Neuronal stem cell (in vitro differentiated cells): ENCODE data around the gene AP1S3.

ENCODE experiments used
- DNase-seq: peaks from one replicate; pipeline ENCODE4 v3.0.0-alpha.2; 2013; ENCODE audit warnings: low spot score
- H2AFZ ChIP-seq: one replicate; pipeline ENCODE4 v1.6.1; 2013; ENCODE audit warnings: mild to moderate bottlenecking, low read length, inconsistent platforms
- H2AK5ac ChIP-seq: 2 replicates; pipeline ENCODE4 v1.6.1; 2013; ENCODE audit warnings: low read depth, mild to moderate bottlenecking, inconsistent platforms, low read length, moderate library complexity, mixed read lengths
- H2BK120ac ChIP-seq: 2 replicates; pipeline ENCODE4 v1.6.1; 2013; ENCODE audit warnings: low read depth, mild to moderate bottlenecking, inconsistent platforms, low read length, moderate library complexity, mixed read lengths
- H2BK12ac ChIP-seq: one replicate; pipeline ENCODE4 v1.6.1; 2013; ENCODE audit warnings: low read length, inconsistent platforms
- H2BK15ac ChIP-seq: 2 replicates; pipeline ENCODE4 v1.6.1; 2013; ENCODE audit warnings: mild to moderate bottlenecking, low read length, inconsistent platforms, mixed read lengths
- H2BK5ac ChIP-seq: one replicate; pipeline ENCODE4 v1.6.1; 2013; ENCODE audit warnings: inconsistent platforms, mild to moderate bottlenecking, low read length, moderate library complexity
- H3K14ac ChIP-seq: one replicate; pipeline ENCODE4 v1.6.1; 2013; ENCODE audit warnings: low read length, inconsistent platforms
- H3K18ac ChIP-seq: 2 replicates; pipeline ENCODE4 v1.6.1; 2013; ENCODE audit warnings: low read length, inconsistent platforms
- H3K23ac ChIP-seq: 2 replicates; pipeline ENCODE4 v1.6.1; 2013; ENCODE audit warnings: low read depth, mild to moderate bottlenecking, mixed read lengths, low read length, inconsistent platforms; ENCODE audit not compliant: poor library complexity
- H3K27ac ChIP-seq: replicated peaks from 3 replicates; pipeline ENCODE4 v1.5.1; 2013; ENCODE audit warnings: low read length, inconsistent platforms
- H3K27me3 ChIP-seq, 3 experiments: 2 replicates each; pipeline ENCODE4 v1.6.1; 2013; ENCODE audit warnings: low read length in 3 of 3, mild to moderate bottlenecking in 2 of 3, inconsistent platforms in 1 of 3, low read depth in 1 of 3, mixed read lengths in 1 of 3, moderate library complexity in 1 of 3; ENCODE audit not compliant: control insufficient read depth in 3 of 3, insufficient read depth in 3 of 3
- H3K36me3 ChIP-seq, 2 donors: replicated peaks in 1 of 2; 2 replicates each; pipeline ENCODE4 v1.6.1; 2013; ENCODE audit warnings: low read length in 2 of 2; ENCODE audit not compliant: control insufficient read depth in 2 of 2, insufficient read depth in 2 of 2
- H3K4ac ChIP-seq: 2 replicates; pipeline ENCODE4 v1.6.1; 2013; ENCODE audit warnings: inconsistent platforms, mild to moderate bottlenecking, low read length, moderate library complexity
- H3K4me1 ChIP-seq, 2 donors: 1 replicate in 1 of 2; 2 replicates in 1 of 2; pipeline ENCODE4 v1.6.1; 2013; ENCODE audit warnings: low read length in 2 of 2, low read depth in 1 of 2; ENCODE audit not compliant: control insufficient read depth in 2 of 2, insufficient read depth in 1 of 2
- H3K4me2 ChIP-seq: one replicate; pipeline ENCODE4 v1.6.1; 2013; ENCODE audit warnings: mild to moderate bottlenecking, low read length, inconsistent platforms; ENCODE audit not compliant: insufficient read depth, poor library complexity, severe bottlenecking
- H3K4me3 ChIP-seq, 2 donors: 2 replicates each; pipeline ENCODE4 v1.5.1; 2013; ENCODE audit warnings: low read length in 2 of 2, mild to moderate bottlenecking in 2 of 2, inconsistent platforms in 1 of 2, moderate library complexity in 1 of 2
- H3K79me1 ChIP-seq: one replicate; pipeline ENCODE4 v1.6.1; 2013; ENCODE audit warnings: low read depth, mild to moderate bottlenecking, inconsistent platforms, low read length, moderate library complexity
- H3K9ac ChIP-seq: one replicate; pipeline ENCODE4 v1.6.1; 2013; ENCODE audit warnings: mild to moderate bottlenecking, low read depth, low read length, inconsistent platforms; ENCODE audit not compliant: poor library complexity
- H3K9me3 ChIP-seq, 2 donors: replicated peaks in 1 of 2; 2 replicates each; pipeline versions ENCODE3 to v1.6.1; 2013; ENCODE audit warnings: low read length in 2 of 2, mild to moderate bottlenecking in 2 of 2, inconsistent platforms in 1 of 2, low read depth in 1 of 2, mixed read lengths in 1 of 2, moderate library complexity in 1 of 2; ENCODE audit not compliant: control insufficient read depth in 2 of 2, insufficient read depth in 1 of 2
- H4K8ac ChIP-seq: one replicate; pipeline ENCODE4 v1.6.1; 2013; ENCODE audit warnings: low read depth, mild to moderate bottlenecking, inconsistent platforms, low read length, moderate library complexity
- H4K91ac ChIP-seq: one replicate; pipeline ENCODE4 v1.6.1; 2013; ENCODE audit warnings: low read length, low read depth, mild to moderate bottlenecking, inconsistent platforms; ENCODE audit not compliant: poor library complexity
- WGBS, 2 donors: extraction: QIAGEN DNeasy Blood & Tissue Kit; methylation state at CpG; one replicate each; pipeline ENCODE4 v1.1.7; 2013; ENCODE audit warnings: missing lambda C conversion rate in 2 of 2, mixed read lengths in 1 of 2; ENCODE audit not compliant: insufficient read length in 2 of 2, insufficient replicate concordance in 1 of 2; ENCODE audit errors: extremely low coverage in 2 of 2; 5-methylcytosine and 5-hydroxymethylcytosine counted together

The AP1S3 gene

DNA sequence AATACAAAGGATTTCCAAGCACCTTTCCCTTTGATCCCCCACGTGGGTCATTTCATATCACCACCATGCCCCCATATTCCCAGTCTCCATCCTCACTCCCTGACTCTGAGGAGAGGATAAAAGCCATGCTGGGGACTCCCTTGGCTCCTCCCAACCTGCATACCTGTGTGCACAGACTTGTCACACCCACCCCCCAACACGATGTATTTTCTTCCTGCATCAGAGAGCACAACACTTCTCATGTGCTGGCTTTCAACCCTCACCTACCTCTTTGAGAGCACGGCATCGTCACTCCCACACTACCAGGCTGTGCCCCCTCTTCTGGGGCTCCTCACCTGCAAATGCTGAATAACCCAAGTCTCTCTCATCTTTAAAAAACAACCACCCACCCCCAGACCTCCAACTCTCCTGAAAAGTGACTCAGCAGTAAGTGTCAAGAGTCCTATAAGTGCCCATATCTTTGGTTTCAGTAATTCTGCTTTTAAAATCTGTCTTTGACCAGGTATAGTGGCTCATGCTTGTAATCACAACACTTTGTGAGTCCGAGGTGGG lies 53.1 kb downstream of the AP1S3 start:
- no peak overlapping the region for H2AK5ac ChIP-seq
- no CpG with 5 or more reads among the region's 5 CpGs for WGBS, 2 donors
- no peaks in the 10 kb centered on the region for H3K27me3 ChIP-seq
- no peak overlapping the region for H3K14ac ChIP-seq
- H3K23ac ChIP-seq, result no peak overlapping the region
- H2BK5ac ChIP-seq, result no peak overlapping the region
- H3K9me3 ChIP-seq, result no peaks in the 10 kb centered on the region
- H3K4me1 ChIP-seq, result no peaks in the 10 kb centered on the region
- H2AFZ ChIP-seq, result no peak overlapping the region
- no peaks in the 10 kb centered on the region for H3K79me1 ChIP-seq
- no peak overlapping the region for H3K9ac ChIP-seq
- no peak overlapping the region for H2BK12ac ChIP-seq
- H3K27ac ChIP-seq, result no peak overlapping the region
- no peak for DNase-seq
- H4K91ac ChIP-seq, result no peak overlapping the region
- H3K36me3 ChIP-seq, result no peaks in the 10 kb centered on the region
- no peak overlapping the region for H3K4me3 ChIP-seq
- no peak overlapping the region for H2BK120ac ChIP-seq
- H2BK15ac ChIP-seq, result no peak overlapping the region
- no peak overlapping the region for H3K4me2 ChIP-seq
- H3K4ac ChIP-seq, result no peak overlapping the region
- H4K8ac ChIP-seq, result no peak overlapping the region
- H3K18ac ChIP-seq, result no peak overlapping the region

DNA sequence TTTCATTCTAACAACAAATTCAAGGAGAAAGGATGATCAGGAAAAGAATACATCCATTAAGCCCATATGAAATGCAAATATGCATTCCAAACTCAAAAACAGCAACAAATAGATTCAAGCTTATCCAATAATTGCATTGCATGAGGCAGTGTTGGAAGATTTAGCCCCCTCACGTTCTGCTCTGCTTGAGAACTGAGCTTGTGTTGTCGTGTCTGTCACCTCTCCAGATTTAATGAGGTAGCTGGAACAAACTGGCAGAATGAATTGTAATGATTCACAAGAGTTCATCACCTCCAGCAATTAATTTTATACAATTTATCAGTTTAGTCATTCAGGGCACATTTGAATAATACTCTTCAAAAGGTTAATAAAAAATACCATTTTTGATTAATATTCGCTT lies 54.8 kb downstream of the AP1S3 start:
- Histone ChIP-seq H3K4me2 (no peak overlapping the region), H3K79me1 (no peaks in the 10 kb centered on the region), H2BK12ac (no peak overlapping the region), H3K9me3 (no peaks in the 10 kb centered on the region), H2BK15ac (no peak overlapping the region), H3K23ac (no peak overlapping the region), H4K91ac (no peak overlapping the region), H2AFZ (no peak overlapping the region), H3K4ac (no peak overlapping the region), H2BK5ac (no peak overlapping the region), H2BK120ac (no peak overlapping the region), H3K18ac (no peak overlapping the region), H3K14ac (no peak overlapping the region), H3K4me3 (no peak overlapping the region), H4K8ac (no peak overlapping the region), H3K9ac (no peak overlapping the region), H3K4me1 (no peaks in the 10 kb centered on the region), H2AK5ac (no peak overlapping the region), H3K27me3 (no peaks in the 10 kb centered on the region), H3K27ac (no peak overlapping the region), H3K36me3 (no peaks in the 10 kb centered on the region)
- WGBS, 2 donors, result no CpG with 5 or more reads among the region's 3 CpGs
- DNase-seq, result no peak

DNA sequence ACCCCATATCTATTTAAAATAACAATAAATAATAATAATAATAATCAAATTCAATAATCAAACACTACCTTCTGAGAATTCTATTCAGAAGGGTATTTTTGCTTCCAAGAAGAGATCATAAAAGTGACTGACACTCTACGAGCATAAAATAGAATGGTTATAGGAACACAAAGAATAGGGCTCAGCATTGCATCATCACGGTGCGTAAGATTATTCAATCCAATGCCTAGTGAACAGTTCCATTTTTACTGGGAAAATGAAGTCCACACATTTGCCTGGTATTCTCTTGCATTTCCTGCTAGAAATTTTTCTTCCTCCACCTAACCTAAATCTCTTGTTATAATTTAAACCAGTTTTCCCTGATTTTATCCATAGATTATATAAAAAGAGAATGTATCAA lies 55.8 kb downstream of the AP1S3 start:
- H2BK12ac ChIP-seq, result no peak overlapping the region
- H3K23ac ChIP-seq, result no peak overlapping the region
- no peak overlapping the region for H2AFZ ChIP-seq
- H3K79me1 ChIP-seq, result no peaks in the 10 kb centered on the region
- no peak overlapping the region for H3K4ac ChIP-seq
- no peak overlapping the region for H3K18ac ChIP-seq
- no peak overlapping the region for H2AK5ac ChIP-seq
- H2BK15ac ChIP-seq, result no peak overlapping the region
- H3K9ac ChIP-seq, result no peak overlapping the region
- DNase-seq, result no peak
- no peak overlapping the region for H4K91ac ChIP-seq
- H2BK5ac ChIP-seq, result no peak overlapping the region
- no peak overlapping the region for H3K4me3 ChIP-seq
- H3K9me3 ChIP-seq, result no peaks in the 10 kb centered on the region
- H3K4me1 ChIP-seq, result no peaks in the 10 kb centered on the region
- H3K4me2 ChIP-seq, result no peak overlapping the region
- WGBS, 2 donors, result no CpG with 5 or more reads among the region's 3 CpGs
- no peak overlapping the region for H4K8ac ChIP-seq
- H3K36me3 ChIP-seq, result no peaks in the 10 kb centered on the region
- no peak overlapping the region for H2BK120ac ChIP-seq
- no peaks in the 10 kb centered on the region for H3K27me3 ChIP-seq
- no peak overlapping the region for H3K27ac ChIP-seq
- H3K14ac ChIP-seq, result no peak overlapping the region

DNA sequence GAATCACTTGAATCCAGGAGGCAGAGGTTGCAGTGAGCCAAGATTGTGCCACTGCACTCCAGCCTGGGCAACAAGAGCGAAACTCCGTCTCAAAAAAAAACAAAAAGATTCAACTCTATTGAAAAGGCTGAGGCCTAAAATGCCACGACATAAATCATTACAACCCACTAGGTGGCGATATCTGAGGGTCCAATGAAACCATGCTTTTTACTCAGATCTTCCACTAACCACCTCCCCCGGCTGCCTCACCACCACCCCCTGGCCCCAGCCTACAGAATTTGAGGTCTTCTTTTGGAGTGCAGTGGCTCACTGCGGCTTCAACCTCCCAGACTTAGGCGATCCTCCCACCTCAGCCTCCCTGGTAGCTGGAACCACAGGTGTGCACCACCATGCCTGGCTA lies 57.5 kb downstream of the AP1S3 start:
- no peak overlapping the region for H3K4ac ChIP-seq
- H4K8ac ChIP-seq, result no peak overlapping the region
- H2AFZ ChIP-seq, result no peak overlapping the region
- H3K4me2 ChIP-seq, result no peak overlapping the region
- no peak overlapping the region for H2BK12ac ChIP-seq
- no peaks in the 10 kb centered on the region for H3K9me3 ChIP-seq
- H3K23ac ChIP-seq, result no peak overlapping the region
- H2BK15ac ChIP-seq, result no peak overlapping the region
- H3K4me1 ChIP-seq, result peaks cover 0 to 2% of the 10 kb centered on the region in 2 donors
- WGBS, 2 donors, result no CpG with 5 or more reads among the region's 7 CpGs
- H3K36me3 ChIP-seq, result no peaks in the 10 kb centered on the region
- H3K27me3 ChIP-seq, result no peaks in the 10 kb centered on the region
- H4K91ac ChIP-seq, result no peak overlapping the region
- no peak overlapping the region for H3K4me3 ChIP-seq
- H3K79me1 ChIP-seq, result no peaks in the 10 kb centered on the region
- no peak overlapping the region for H3K9ac ChIP-seq
- DNase-seq, result no peak
- H3K14ac ChIP-seq, result no peak overlapping the region
- no peak overlapping the region for H2BK5ac ChIP-seq
- no peak overlapping the region for H3K27ac ChIP-seq
- H2AK5ac ChIP-seq, result no peak overlapping the region
- no peak overlapping the region for H2BK120ac ChIP-seq
- H3K18ac ChIP-seq, result no peak overlapping the region
